GM10266 (cell line): Measurements from ENCODE around the gene LGALS7B.
"Not testable (repeated sequence)": the region's sequence is repeated elsewhere in the genome, so short reads cannot be mapped to it uniquely, and the experiment has no call there.

Experiments used
- DNase-seq: peaks from one replicate; pipeline ENCODE4 v3.0.0; 2012; ENCODE audit errors: extremely low spot score
- TF ChIP-seq, protein P1 (sequence below): IDR thresholded peaks from 2 replicates; pipeline ENCODE4 v1.5.1; 2012; ENCODE audit warnings: mild to moderate bottlenecking, low read depth; ENCODE audit not compliant: control insufficient read depth, insufficient read depth; ENCODE audit errors: missing control alignments

The LGALS7B gene

DNA sequence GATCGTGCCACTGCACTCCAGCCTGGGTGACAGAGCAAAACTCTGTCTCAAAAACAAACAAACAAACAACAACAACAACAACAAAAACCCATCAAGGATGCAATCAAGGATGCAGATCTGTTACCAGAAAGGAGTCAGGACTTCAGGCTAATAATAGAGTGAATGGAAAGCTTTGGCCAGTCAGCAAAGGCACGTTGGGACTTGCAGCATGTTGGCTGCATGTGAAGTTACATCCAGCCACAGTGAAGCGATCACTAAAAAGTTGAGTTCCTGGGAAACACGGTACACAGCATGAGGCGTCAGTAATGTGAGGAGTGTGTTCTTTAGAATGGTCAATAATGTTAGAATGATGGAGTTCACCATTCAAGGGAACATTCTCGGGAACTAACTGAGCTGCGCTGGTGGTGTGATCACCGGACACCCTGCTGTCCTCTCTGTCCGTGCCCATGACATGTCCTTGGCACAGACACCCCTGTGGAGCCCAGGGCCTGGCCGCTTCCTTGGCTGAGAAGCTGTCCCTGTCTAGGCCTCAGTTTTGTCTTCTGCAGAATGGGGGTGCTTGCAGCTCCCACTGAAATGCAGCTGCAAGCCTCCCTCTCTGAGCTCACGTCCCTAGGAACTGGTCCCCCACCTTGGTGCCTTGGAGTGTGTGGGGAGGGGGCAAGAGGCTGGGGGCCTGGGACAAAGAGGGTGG is 2.3 kb upstream of the LGALS7B start:
- TF ChIP-seq, protein P1, sequence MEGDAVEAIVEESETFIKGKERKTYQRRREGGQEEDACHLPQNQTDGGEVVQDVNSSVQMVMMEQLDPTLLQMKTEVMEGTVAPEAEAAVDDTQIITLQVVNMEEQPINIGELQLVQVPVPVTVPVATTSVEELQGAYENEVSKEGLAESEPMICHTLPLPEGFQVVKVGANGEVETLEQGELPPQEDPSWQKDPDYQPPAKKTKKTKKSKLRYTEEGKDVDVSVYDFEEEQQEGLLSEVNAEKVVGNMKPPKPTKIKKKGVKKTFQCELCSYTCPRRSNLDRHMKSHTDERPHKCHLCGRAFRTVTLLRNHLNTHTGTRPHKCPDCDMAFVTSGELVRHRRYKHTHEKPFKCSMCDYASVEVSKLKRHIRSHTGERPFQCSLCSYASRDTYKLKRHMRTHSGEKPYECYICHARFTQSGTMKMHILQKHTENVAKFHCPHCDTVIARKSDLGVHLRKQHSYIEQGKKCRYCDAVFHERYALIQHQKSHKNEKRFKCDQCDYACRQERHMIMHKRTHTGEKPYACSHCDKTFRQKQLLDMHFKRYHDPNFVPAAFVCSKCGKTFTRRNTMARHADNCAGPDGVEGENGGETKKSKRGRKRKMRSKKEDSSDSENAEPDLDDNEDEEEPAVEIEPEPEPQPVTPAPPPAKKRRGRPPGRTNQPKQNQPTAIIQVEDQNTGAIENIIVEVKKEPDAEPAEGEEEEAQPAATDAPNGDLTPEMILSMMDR = no peak
- no peak for DNase-seq

DNA sequence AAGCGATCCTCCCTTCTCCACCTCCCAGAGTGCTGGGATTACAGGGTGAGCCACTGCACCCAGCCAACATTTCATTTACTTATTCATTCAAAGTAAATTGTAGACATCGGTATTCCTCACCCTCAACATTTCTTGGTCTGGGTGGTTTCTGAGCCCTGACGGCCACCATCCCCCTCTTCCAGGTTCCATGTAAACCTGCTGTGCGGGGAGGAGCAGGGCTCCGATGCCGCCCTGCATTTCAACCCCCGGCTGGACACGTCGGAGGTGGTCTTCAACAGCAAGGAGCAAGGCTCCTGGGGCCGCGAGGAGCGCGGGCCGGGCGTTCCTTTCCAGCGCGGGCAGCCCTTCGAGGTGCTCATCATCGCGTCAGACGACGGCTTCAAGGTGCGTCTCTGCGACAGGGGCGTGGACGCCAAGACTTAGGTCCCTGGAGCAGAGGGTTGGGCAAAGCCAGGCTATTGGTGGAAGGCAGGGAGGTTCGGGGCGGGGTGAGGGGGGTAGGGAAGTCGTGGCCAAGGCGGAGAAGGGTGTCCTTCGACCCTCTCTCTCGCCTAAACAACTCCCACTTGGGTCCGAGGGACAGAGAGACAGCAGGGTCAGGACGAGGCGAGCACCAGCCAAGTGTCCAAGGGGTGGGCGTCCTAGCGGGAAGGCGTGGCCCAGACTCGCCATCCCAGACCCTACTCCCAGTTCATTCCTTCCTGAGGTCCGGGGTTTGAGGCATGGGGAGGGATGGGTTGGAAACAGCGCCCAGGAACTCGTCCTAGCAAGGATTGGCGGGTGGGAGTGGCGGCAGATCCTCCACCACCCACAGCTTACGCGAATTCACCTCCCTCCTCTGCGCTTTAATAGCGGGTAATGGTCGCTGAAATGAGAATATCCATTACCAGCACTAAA is 1.8 kb downstream of the LGALS7B start:
- DNase-seq = not testable (repeated sequence)

DNA sequence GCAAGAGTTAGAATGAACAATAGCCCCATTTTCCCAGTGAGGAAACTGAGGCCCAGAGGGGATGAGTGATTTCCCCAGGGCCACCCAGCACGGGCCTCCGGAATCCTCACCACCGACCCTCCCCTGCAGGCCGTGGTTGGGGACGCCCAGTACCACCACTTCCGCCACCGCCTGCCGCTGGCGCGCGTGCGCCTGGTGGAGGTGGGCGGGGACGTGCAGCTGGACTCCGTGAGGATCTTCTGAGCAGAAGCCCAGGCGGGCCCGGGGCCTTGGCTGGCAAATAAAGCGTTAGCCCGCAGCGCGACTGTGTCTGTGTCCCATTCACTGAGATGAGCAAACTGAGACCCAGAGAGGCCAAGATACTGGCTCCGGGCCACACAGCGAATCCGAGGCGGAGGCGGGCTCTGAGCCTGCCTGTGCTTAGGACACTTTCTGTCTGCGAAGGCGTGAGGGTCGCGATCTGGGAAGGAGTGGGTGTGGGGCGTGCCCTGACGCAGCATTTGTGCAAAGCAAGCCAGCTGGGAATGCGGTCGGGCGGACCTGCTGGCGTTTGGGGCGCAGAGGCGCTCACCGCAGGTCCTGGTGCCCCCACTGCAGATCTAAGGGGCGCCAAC is 2.6 kb downstream of the LGALS7B start:
- DNase-seq = not testable (repeated sequence)

DNA sequence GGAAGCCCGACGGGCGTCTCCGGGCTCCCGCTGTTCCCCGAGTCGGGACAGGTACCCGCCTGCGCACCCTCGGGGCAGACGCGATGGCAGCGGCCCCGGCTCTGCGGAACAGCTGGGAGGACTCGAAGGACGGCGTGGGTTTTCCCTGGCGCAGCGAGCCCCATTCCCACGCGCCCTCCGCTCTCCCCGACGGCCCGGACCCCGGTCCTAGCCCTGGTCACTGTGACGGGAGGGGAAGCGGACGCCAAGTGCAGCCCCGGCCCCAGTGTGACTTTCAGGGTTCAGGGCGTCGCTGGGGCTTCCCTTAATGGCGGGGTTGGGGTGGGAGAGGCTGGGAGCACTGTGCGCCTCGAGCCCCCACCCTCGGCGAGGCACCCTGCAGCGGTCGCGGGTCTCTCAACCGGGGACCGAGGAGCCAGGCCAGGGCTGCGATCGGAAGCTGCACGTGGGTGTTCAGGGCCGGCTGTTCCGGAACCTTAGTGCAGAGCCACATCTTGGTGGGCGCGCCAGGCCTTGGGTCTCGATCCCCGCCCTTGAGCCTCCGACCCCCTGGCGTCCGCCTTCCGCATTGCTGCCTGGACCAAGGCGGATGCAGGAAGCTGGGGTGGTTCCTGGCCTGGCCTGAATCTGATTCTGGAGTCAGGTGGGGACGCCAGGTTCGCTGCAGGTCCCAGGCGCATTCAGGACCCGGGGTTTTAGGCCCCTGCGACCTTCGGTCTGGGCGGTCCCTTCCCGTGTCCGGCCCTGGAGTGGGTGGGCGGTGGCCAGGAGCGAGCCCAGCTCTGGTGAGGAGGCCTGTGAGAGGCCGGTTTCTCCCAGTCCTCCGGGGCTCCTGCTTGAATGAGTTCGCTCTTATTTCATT is 3.5 kb downstream of the LGALS7B start:
- peak; percentile 75 for DNase-seq
- TF ChIP-seq, protein P1 = peak; percentile 25

DNA sequence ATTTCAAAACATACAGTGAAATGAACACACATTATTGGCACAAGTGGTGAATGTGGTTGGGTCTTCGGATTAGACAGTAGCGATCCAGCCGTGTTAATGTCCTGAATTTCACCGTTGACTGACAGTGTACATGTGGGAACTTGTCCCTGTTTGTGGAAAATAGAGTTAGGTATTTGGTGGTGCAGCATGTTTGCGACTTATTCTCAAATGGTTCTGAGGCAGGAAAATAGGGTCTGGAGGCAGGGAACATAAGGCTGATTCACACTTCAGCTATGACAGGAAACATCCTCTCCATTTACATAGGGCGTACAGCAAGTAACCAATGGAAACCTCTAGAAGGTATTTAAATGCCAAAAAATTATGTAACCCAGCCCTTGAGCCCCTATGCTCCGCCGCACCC is 4.2 kb downstream of the LGALS7B start:
- no peak for DNase-seq
- TF ChIP-seq, protein P1 = no peak

DNA sequence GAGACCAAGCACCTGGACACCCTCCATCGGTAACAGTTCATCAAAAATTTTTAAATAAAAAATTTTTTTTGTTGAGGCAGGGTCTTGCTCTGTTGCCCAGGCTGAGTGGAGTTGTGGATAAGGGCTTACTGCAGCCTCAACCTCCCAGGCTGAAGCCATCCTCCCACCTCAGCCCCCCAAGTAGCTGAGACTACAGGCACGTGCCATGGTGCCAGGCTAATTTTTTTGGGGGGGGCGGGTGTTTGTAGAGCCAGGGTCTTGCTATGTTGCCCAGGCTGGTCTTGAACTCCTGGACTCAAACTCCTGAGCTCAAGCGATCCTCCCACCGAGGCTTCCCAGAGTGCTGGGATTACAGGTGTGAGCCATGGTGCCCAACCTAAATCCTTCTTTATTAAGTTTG is 4.7 kb downstream of the LGALS7B start:
- TF ChIP-seq, protein P1 = no peak
- no peak for DNase-seq

DNA sequence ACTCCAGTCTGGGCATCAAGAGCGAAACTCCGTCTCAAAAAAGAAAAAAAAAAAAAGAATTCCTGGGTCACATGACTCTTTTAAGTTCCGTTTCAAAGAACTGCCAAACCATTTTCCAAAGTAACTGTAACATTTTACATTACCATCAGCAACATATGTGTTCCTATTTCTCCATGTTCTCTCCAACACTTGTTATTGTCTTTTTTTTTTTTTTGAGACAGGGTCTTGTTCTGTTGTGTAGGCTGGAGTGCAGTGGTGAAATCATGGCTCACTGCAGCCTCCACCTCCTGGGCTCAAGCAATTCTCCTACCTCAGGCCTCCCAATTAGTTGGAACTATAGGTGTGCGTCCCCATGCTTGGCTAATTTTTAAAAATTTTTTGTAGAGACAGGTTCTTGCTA is 6.5 kb downstream of the LGALS7B start:
- TF ChIP-seq, protein P1 = no peak
- DNase-seq = no peak

DNA sequence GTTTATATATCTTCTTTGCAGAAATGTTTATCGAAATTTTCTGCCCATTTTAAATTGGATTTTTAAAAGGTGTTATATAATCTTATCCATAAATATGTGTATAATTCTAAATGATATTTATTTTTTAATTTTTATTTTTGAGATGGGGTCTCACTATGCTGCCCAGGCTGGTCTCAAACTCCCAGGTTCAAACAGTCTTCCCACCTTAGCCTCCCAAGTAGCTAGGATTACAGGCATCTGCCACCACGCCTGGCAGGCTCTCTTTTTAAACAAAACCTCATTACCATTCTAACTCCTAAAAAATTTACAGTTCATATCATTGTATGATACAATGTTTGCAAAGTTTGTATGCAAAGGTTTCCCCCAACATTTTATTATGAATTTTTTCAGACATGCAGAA is 7.2 kb downstream of the LGALS7B start:
- no peak for DNase-seq
- TF ChIP-seq, protein P1 = no peak

DNA sequence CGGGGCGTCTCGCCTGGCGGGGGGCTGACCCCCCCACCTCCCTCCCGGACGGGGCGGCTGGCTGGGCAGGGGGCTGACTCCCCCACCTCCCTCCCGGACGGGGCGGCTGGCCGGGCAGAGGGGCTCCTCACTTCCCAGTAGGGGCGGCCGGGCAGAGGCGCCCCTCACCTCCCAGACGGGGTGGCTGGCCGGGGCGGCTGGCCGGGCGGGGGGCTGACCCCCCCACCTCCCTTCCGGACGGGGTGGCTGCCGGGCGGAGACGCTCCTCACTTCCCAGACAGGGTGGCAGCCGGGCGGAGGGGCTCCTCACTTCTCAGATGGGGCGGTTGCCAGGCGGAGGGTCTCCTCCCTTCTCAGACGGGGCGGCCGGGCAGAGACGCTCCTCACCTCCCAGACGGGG is 8.8 kb downstream of the LGALS7B start:
- DNase-seq = not testable (repeated sequence)
